Measurements from ENCODE around the gene CASKIN1. TPM values are rescaled to one million over a fixed set of nuclear protein-coding genes. Genes with fewer than 3 reads are reported as not detected.
A peak's percentile ranks its signal among the peaks of the same experiment; 100 is the strongest.

CASKIN1 gene
- polyA plus RNA-seq, 6 donors from 2014 or later: not detected

DNA sequence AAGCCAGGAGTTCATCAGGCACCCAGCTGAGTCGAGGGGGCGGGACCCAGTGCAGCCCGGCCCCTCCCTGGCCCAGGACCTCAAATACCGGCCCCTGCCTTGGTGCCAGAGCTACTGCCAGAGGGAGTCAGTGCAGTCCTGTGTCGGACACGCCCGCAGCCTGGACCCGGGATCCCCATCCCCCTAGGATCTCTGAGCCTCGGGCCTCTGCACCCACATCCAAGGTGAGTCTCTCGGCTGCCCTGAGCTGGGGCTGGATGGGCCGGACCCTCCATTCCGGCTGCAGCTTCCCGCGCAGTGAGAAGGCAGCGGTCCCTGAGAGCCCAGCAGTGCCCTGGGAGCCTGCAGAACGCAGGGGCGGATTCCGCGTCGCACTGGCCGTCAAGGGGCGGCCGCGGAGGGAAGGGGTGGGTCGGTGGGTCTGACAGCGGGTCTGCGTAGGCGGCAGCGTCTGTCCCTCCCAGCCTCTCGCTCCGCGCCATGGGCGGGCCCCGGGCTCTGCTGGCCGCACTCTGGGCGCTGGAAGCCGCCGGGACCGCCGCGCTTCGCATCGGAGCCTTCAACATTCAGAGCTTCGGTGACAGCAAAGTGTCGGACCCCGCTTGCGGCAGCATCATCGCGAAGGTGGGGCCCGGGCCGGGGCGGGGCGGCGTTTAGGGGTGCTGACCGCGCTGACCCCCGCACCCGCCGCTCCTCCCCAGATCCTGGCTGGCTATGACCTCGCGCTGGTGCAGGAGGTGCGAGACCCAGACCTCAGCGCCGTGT is 40.1 kb upstream of the CASKIN1 start, which contains the start of gene DNASE1L2:
Gene DNASE1L2, plus strand, starts transcription at position 108 of the 765 bp plus-strand sequence. Its CDS starts 373 bp downstream, at position 481.
- peak within 1 kb of the TSS in 3 of 8 donors; percentile 20 to 63 (median 47) for H3K4me3 Mint-ChIP-seq
- H3K9me3 Mint-ChIP-seq: no peaks in the 10 kb centered on the region
- peak within 1 kb of the TSS in 1 of 6 donors; percentile 47 for H3K27ac Mint-ChIP-seq
- no peaks in the 10 kb centered on the region for H3K4me1 Mint-ChIP-seq
- no peak for ATAC-seq (ENCODE audit: low read depth in 2 of 2)
- DNase-seq: no peak
- H3K36me3 Mint-ChIP-seq: no peaks in the 10 kb centered on the region
- peaks cover 0 to 17% (median 0%) of the 10 kb centered on the region in 3 donors for H3K27me3 Mint-ChIP-seq

GRCh38 chr16:2235695-2236336 is 39.4 kb upstream of the CASKIN1 start:
- no peak overlapping the region for H3K27ac Mint-ChIP-seq
- no peaks in the 10 kb centered on the region for H3K4me1 Mint-ChIP-seq
- DNase-seq: no peak
- H3K4me3 Mint-ChIP-seq: no peak overlapping the region
- H3K36me3 Mint-ChIP-seq: no peaks in the 10 kb centered on the region
- no peak for ATAC-seq (ENCODE audit: low read depth in 2 of 2)
- H3K27me3 Mint-ChIP-seq: peaks cover 0 to 17% (median 0%) of the 10 kb centered on the region in 3 donors
- H3K9me3 Mint-ChIP-seq: no peaks in the 10 kb centered on the region

GRCh38 chr16:2235234-2235651 is 38.8 kb upstream of the CASKIN1 start:
- Mint-ChIP-seq H3K27me3 (peaks cover 0 to 17% (median 0%) of the 10 kb centered on the region in 3 donors), H3K4me1 (no peaks in the 10 kb centered on the region), H3K4me3 (peak overlapping the region in 3 of 8 donors; percentile 20 to 63 (median 47)), H3K9me3 (no peaks in the 10 kb centered on the region), H3K27ac (no peak overlapping the region), H3K36me3 (peaks cover 0 to under 1% of the 10 kb centered on the region in 2 donors)
- DNase-seq: no peak
- ATAC-seq (ENCODE audit: low read depth in 2 of 2): no peak

DNA sequence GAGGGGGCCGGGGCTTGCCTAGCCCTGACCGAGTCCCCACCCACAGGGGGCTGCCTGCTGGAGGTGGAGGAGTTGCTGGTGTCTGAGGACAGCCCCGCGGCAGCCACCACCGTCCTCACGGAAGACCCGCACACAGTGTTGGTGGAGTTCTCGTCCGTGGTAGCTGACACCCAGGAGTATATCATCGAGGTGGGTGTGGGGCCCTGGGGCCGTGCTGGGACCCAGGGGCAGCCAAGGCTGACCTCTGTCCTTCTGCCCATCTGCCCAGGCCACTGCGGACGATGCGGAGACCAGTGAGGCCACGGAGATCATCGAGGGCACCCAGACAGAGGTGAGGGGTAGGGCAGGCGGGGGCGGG is 38.4 kb upstream of the CASKIN1 start:
- no peak for ATAC-seq (ENCODE audit: low read depth in 2 of 2)
- peaks cover 0 to 5% of the 10 kb centered on the region in 2 donors for H3K36me3 Mint-ChIP-seq
- no peak for DNase-seq

DNA sequence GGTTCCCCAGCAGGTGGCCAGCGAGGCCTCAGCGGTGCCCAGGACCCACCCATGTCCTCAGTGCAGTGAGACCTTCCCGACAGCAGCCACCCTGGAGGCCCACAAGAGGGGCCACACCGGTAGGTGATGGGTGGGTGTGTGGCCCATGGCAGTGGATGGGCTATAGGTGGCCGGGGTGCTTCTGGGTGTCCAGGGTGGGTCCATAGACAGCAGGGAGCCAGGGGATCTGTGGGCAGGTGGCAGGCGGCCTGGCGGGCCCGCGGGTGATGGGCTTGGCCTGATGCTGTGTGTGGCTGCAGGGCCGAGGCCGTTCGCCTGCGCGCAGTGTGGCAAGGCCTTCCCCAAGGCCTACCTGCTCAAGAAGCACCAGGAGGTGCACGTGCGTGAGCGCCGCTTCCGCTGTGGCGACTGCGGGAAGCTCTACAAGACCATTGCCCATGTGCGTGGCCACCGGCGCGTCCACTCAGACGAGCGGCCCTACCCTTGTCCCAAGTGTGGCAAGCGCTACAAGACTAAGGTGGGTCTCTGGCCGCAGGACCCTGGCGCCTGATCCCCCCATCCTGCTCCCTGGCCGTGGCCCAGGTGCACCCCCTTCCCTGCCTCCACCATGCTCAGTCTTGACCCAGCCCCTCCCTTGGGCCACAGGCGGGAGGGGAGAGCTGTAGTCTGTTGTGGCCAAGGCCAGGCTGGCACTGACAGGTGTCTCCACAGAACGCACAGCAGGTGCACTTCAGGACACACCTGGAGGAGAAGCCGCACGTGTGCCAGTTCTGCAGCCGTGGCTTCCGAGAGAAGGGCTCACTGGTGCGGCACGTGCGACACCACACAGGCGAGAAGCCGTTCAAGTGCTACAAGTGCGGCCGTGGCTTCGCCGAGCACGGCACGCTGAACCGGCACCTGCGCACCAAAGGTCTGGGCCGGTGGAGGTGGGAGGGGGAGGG is 37.7 kb upstream of the CASKIN1 start:
- Mint-ChIP-seq H3K27ac (no peak overlapping the region), H3K4me3 (no peak overlapping the region), H3K9me3 (no peaks in the 10 kb centered on the region), H3K4me1 (no peaks in the 10 kb centered on the region), H3K36me3 (peaks cover 0 to 11% of the 10 kb centered on the region in 2 donors), H3K27me3 (peaks cover 0 to 17% (median 0%) of the 10 kb centered on the region in 3 donors)
- DNase-seq: no peak
- ATAC-seq (ENCODE audit: low read depth in 2 of 2): peak in 1 of 2 donors; percentile 16

More for the DNA sequence above, 38.4 kb upstream of the CASKIN1 start:
- H3K4me3 Mint-ChIP-seq: no peak overlapping the region
- H3K27ac Mint-ChIP-seq: no peak overlapping the region
- H3K9me3 Mint-ChIP-seq: no peaks in the 10 kb centered on the region
- peaks cover 0 to 17% (median 0%) of the 10 kb centered on the region in 3 donors for H3K27me3 Mint-ChIP-seq
- H3K4me1 Mint-ChIP-seq: no peaks in the 10 kb centered on the region

- Mint-ChIP-seq H3K27me3 (peaks cover 0 to 17% (median 0%) of the 10 kb centered on the region in 3 donors), H3K36me3 (peaks cover 0 to 11% of the 10 kb centered on the region in 2 donors), H3K9me3 (no peaks in the 10 kb centered on the region), H3K4me1 (no peaks in the 10 kb centered on the region), H3K4me3 (no peak overlapping the region), H3K27ac (no peak overlapping the region)
- DNase-seq: no peak
- ATAC-seq (ENCODE audit: low read depth in 2 of 2): no peak
These were observed 36.8 kb upstream of the CASKIN1 start for GRCh38 chr16:2233046-2233775.

DNA sequence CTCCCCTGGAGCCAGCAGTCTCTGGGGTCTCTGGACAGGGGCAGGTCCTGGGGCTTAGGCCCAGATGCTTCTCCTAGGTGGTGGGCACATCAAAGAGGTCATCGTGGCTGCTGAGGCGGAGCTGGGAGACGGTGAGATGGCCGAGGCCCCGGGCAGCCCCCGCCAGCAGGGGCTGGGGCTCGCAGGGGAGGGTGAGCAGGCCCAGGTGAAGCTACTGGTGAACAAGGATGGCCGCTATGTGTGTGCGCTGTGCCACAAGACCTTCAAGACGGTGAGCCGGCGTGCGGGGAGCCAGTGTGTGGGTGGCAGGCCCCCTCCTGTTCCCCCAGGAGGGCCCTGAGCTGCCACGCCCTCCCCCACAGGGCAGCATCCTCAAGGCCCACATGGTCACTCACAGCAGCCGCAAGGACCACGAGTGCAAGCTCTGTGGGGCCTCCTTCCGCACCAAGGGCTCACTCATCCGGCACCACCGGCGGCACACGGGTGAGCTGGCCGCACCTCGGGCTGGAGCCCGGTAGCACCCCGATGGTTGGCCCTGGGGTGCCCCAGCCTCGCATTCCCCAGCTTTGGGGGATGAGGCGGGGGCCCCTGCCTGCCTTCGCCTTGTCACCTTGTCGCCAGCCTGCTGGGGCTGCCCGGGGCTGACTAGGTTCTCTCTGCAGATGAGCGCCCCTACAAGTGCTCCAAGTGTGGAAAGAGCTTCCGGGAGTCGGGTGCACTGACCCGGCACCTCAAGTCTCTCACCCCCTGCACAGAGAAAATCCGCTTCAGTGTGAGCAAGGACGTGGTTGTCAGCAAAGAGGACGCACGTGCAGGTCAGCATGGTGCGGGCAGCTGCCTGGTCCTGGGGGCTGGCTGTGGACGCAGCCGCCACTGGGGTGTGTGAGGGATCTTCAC is 35.9 kb upstream of the CASKIN1 start:
- Mint-ChIP-seq H3K36me3 (peaks cover 0 to 11% of the 10 kb centered on the region in 2 donors), H3K27me3 (peaks cover 0 to 17% (median 0%) of the 10 kb centered on the region in 3 donors), H3K27ac (no peak overlapping the region), H3K4me1 (no peaks in the 10 kb centered on the region), H3K4me3 (no peak overlapping the region), H3K9me3 (no peaks in the 10 kb centered on the region)
- ATAC-seq (ENCODE audit: low read depth in 2 of 2): no peak
- DNase-seq: no peak

DNA sequence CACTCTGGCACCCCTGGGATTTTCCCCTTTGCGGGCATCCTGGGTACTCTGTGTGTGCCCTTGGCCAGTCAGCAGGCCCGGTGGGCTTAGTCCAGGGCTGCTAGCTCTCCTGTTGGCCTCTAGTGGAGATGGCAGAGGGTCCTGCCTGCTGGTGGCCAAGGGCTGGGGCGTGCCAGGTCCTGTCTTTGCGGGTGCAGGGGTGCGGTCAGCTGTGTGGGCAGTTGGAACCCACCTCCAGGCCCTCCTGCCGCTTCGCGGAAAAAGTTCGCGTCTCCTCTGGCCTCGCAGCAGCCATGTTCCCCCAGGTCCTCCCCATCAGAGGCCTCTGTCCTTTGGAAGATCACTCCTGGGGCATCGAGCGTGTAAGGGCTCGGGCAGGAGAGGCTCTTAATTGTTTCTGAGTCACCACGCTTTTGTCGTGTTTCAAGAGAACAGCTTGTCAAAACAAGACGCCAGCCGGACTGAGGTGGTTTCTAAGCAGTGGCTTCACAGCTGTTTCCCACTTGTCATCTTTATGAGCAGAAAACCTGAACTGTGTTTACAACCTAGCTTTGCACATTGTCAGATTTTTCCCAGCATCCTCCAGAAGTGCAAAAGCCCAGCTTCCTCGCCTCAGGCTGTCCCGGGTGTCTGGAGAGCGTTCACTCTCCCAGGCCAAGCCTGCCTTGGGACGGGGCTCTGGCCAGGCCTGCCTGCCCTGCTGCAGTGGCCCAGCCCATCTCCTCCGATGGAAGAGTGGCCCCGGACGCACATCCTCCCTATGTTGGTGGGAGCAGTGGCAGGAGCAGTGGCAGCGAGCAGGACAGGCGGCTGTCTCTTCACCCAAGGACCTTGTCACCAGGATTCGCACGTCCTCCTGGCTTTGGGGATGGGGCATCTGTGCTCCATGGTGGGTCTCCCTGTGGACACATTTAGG is 34.9 kb upstream of the CASKIN1 start:
- no peak overlapping the region for H3K4me3 Mint-ChIP-seq
- H3K27ac Mint-ChIP-seq: no peak overlapping the region
- no peaks in the 10 kb centered on the region for H3K9me3 Mint-ChIP-seq
- H3K27me3 Mint-ChIP-seq: peaks cover 0 to 17% (median 0%) of the 10 kb centered on the region in 3 donors
- H3K4me1 Mint-ChIP-seq: peaks cover 0 to 6% (median 4%) of the 10 kb centered on the region in 3 donors
- peaks cover 0 to 11% of the 10 kb centered on the region in 2 donors for H3K36me3 Mint-ChIP-seq
- DNase-seq (no peak), ATAC-seq (ENCODE audit: low read depth in 2 of 2) (no peak)

GRCh38 chr16:2230376-2230775 is 34.0 kb upstream of the CASKIN1 start:
- Mint-ChIP-seq H3K9me3 (no peaks in the 10 kb centered on the region), H3K27me3 (peaks cover 0 to 8% (median 0%) of the 10 kb centered on the region in 3 donors), H3K4me1 (peaks cover 0 to 11% (median 9%) of the 10 kb centered on the region in 3 donors), H3K4me3 (peak overlapping the region in 1 of 8 donors; percentile 38), H3K27ac (no peak overlapping the region), H3K36me3 (peaks cover 0 to 11% of the 10 kb centered on the region in 2 donors)
- DNase-seq (no peak), ATAC-seq (ENCODE audit: low read depth in 2 of 2) (no peak)

GRCh38 chr16:2229632-2230250 is 33.3 kb upstream of the CASKIN1 start:
- Mint-ChIP-seq H3K4me1 (peaks cover 0 to 14% (median 13%) of the 10 kb centered on the region in 3 donors), H3K36me3 (peaks cover 0 to 11% of the 10 kb centered on the region in 2 donors), H3K4me3 (peak overlapping the region in 1 of 8 donors; percentile 38), H3K27me3 (peaks cover 0 to 2% (median 0%) of the 10 kb centered on the region in 3 donors), H3K9me3 (no peaks in the 10 kb centered on the region), H3K27ac (no peak overlapping the region)
- DNase-seq (no peak), ATAC-seq (ENCODE audit: low read depth in 2 of 2) (no peak)

- peaks cover 0 to 20% (median 20%) of the 10 kb centered on the region in 3 donors for H3K4me1 Mint-ChIP-seq
- H3K9me3 Mint-ChIP-seq: no peaks in the 10 kb centered on the region
- no peak for ATAC-seq (ENCODE audit: low read depth in 2 of 2)
- H3K4me3 Mint-ChIP-seq: no peak overlapping the region
- DNase-seq: no peak
- H3K36me3 Mint-ChIP-seq: peaks cover 0 to 11% of the 10 kb centered on the region in 2 donors
- no peaks in the 10 kb centered on the region for H3K27me3 Mint-ChIP-seq
- peak overlapping the region in 1 of 6 donors; percentile 36 for H3K27ac Mint-ChIP-seq
These were observed 32.7 kb upstream of the CASKIN1 start for GRCh38 chr16:2229091-2229490.
